Motor neuron (in vitro differentiated cells): ENCODE results near the gene GARIN5B. TPM values are rescaled to one million over a fixed set of nuclear protein-coding genes. Genes with fewer than 3 reads are reported as not detected.
A peak's percentile ranks its signal among the peaks of the same experiment; 100 is the strongest.
"Not testable (repeated sequence)": the region's sequence is repeated elsewhere in the genome, so short reads cannot be mapped to it uniquely, and the experiment has no call there.

Experiments
- ATAC-seq, 8 experiments: fragments of 200-7000 bp; cut with Tn5 transposase; replicated peaks in 6 of 8; 2 replicates each; pipeline ENCODE4 v1.8.0; 2021; ENCODE audit warnings: mild to moderate bottlenecking in 8 of 8, moderate library complexity in 8 of 8
- H3K27ac ChIP-seq, 2 donors: fragments of 250-450 bp; sonication (Bioruptor Pico); 2 replicates each; pipeline ENCODE4 v1.9.0; 2021; ENCODE audit warnings: antibody characterized with exemption in 2 of 2, mild to moderate bottlenecking in 2 of 2, moderate library complexity in 1 of 2
- H3K4me1 ChIP-seq, 2 donors: fragments of 250-450 bp; sonication (Bioruptor Pico); replicated peaks in 1 of 2; 2 replicates each; pipeline ENCODE4 v1.6.1; 2021; ENCODE audit warnings: antibody characterized with exemption in 2 of 2, mild to moderate bottlenecking in 2 of 2, moderate library complexity in 1 of 2
- H3K4me3 ChIP-seq, 5 donors: fragments of 250-450 bp; sonication (Bioruptor Pico); 2 replicates each; pipeline ENCODE4 v1.9.0; 2021; ENCODE audit warnings: antibody characterized with exemption in 5 of 5, mild to moderate bottlenecking in 5 of 5, moderate library complexity in 4 of 5
- WGBS, 10 experiments: fragments of 450-650 bp; shearing (Covaris generic); methylation state at CpG; one replicate each; pipeline ENCODE4 v1.0.0; 2022; 5-methylcytosine and 5-hydroxymethylcytosine counted together
- in situ Hi-C, 9 experiments: fragments of 400-800 bp; cut with MboI; loops; one replicate each; pipeline ENCODE4 v1.15.0; 2021; ENCODE audit warnings: low sequenced_read_pairs in 9 of 9, low pct_unique_long_range_greater_than_20kb in 2 of 9; ENCODE audit not compliant: unreplicated experiment in 9 of 9
- total RNA-seq, 8 experiments: library from RNA; unstranded; fragments of 300-600 nt; gene quantifications; 2 replicates each; pipeline versions ENCODE4 v1.2.3 to v1.2.4, GENCODE V29; 2022

Gene GARIN5B
- total RNA-seq: under 1 TPM in 6 of 8 experiments, not detected in 2; 0.05 to 0.71 (median 0.14) TPM

- peaks cover 10 to 14% of the 10 kb centered on the region in 2 donors for H3K4me1 ChIP-seq
- no peak within 1 kb of the TSS for H3K4me3 ChIP-seq
- H3K27ac ChIP-seq: no peak within 1 kb of the TSS
- 71 to 89% (median 78%) methylated on average over 3 to 5 of the region's 27 CpGs; no CpG with 5 or more reads in 7 of the 10 experiments for WGBS, 10 experiments
- ATAC-seq: peak in 5 of 8 experiments; percentile 51 to 91 (median 77)
- in situ Hi-C loops: no loop called here
Measured at GRCh38 chr19:55362990-55363716, at the start of gene GARIN5B. Gene GARIN5B (minus strand): TSS chr19:55363260. CDS start chr19:55363066, 194 bp downstream.

- in situ Hi-C loops: loop anchor here in 5 of 9 experiments (25.0 kb wide), 1 partner anchor 273 kb away; the partner anchor contains the start of gene TNNT1 (in 5 of the 5)
- WGBS, 10 experiments: 67 to 100% (median 82%) methylated on average over 2 of the region's 2 CpGs; no CpG with 5 or more reads in 4 of the 10 experiments
- Histone ChIP-seq H3K4me3 (no peak overlapping the region), H3K27ac (no peak overlapping the region), H3K4me1 (peaks cover 17% of the 10 kb centered on the region in 2 donors)
- no peak for ATAC-seq
Measured at GRCh38 chr19:55410168-55410567, 47.1 kb upstream of the GARIN5B start.

- in situ Hi-C loops: loop anchor here in 5 of 9 experiments (25.0 kb wide), 1 partner anchor 272 kb away; the partner anchor contains the start of gene TNNT1 (in 5 of the 5)
- 83 to 100% (median 95%) methylated on average over 1 to 7 of the region's 8 CpGs for WGBS, 10 experiments
- H3K4me3 ChIP-seq, ATAC-seq: not testable (repeated sequence)
- peak overlapping the region in 1 of 2 donors; percentile 96 for H3K27ac ChIP-seq
- peaks cover 17% of the 10 kb centered on the region in 2 donors for H3K4me1 ChIP-seq
Measured at GRCh38 chr19:55409179-55409578, 46.1 kb upstream of the GARIN5B start.

DNA sequence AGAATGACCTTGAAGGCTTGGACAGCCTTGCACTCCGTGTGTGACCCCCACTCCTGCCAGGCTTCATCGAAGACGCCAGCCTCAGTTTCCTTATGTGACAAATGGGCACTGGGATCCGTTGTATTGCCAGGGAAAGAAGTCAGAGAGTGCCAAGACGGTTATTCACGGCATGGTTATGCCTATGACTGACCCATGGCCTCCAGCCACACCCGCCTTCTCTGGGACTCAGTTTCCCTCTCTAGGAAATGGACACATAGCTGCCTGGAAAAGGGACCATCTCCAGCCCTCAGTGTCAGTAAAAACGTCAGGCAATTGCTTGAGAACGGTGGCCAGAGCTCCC is 45.4 kb upstream of the GARIN5B start:
- in situ Hi-C loops: loop anchor here in 5 of 9 experiments (25.0 kb wide), 1 partner anchor 271 kb away; the partner anchor contains the start of gene TNNT1 (in 5 of the 5)
- 0 to 100% (median 66%) methylated on average over 1 to 5 of the region's 9 CpGs; no CpG with 5 or more reads in 2 of the 10 experiments for WGBS, 10 experiments

GRCh38 chr19:55407800-55408532 is 44.9 kb upstream of the GARIN5B start:
- peak overlapping the region; percentile 72 to 91 (median 75) for H3K4me3 ChIP-seq
- in situ Hi-C loops: loop anchor here in 5 of 9 experiments (25.0 kb wide), 1 partner anchor 271 kb away; the partner anchor contains the start of gene TNNT1 (in 5 of the 5)
- 0 to 7% (median 0%) methylated on average over 1 to 10 of the region's 72 CpGs; no CpG with 5 or more reads in 2 of the 10 experiments for WGBS, 10 experiments
- peaks cover 17% of the 10 kb centered on the region in 2 donors for H3K4me1 ChIP-seq
- ATAC-seq: peak; percentile 87 to 93 (median 92)
- peak overlapping the region; percentile 97 to 99 for H3K27ac ChIP-seq

More for the DNA sequence above, 45.4 kb upstream of the GARIN5B start:
- Histone ChIP-seq H3K4me3 (peak overlapping the region; percentile 15 to 23 (median 18)), H3K4me1 (peaks cover 17% of the 10 kb centered on the region in 2 donors), H3K27ac (peak overlapping the region; percentile 96)
- no peak for ATAC-seq

- peak within 1 kb of the TSS; percentile 97 to 99 for H3K27ac ChIP-seq
Measured at GRCh38 chr19:55407550-55407799, 44.4 kb upstream of the GARIN5B start, which contains the start of gene UBE2S. Gene UBE2S (minus strand): TSS chr19:55407788. CDS start chr19:55407589, 199 bp downstream.

GRCh38 chr19:55406826-55407549 is 43.9 kb upstream of the GARIN5B start:
- ATAC-seq: peak in 3 of 8 experiments; percentile 3 to 24 (median 23)
- Histone ChIP-seq H3K4me3 (peak overlapping the region; percentile 72 to 91 (median 75)), H3K27ac (peak overlapping the region; percentile 97 to 99), H3K4me1 (peaks cover 17% of the 10 kb centered on the region in 2 donors)
- in situ Hi-C loops: loop anchor here in 5 of 9 experiments (25.0 kb wide), 1 partner anchor 270 kb away; the partner anchor contains the start of gene TNNT1 (in 5 of the 5)
- WGBS, 10 experiments: no CpG with 5 or more reads among the region's 35 CpGs

More at GRCh38 chr19:55407550-55407799, 44.4 kb upstream of the GARIN5B start, which contains the start of gene UBE2S:
- in situ Hi-C loops: loop anchor here in 5 of 9 experiments (25.0 kb wide), 1 partner anchor 270 kb away; the partner anchor contains the start of gene TNNT1 (in 5 of the 5)
- peak within 1 kb of the TSS; percentile 72 to 91 (median 75) for H3K4me3 ChIP-seq
- ATAC-seq: not testable (repeated sequence)
- no CpG with 5 or more reads among the region's 36 CpGs for WGBS, 10 experiments
- H3K4me1 ChIP-seq: peaks cover 17% of the 10 kb centered on the region in 2 donors

DNA sequence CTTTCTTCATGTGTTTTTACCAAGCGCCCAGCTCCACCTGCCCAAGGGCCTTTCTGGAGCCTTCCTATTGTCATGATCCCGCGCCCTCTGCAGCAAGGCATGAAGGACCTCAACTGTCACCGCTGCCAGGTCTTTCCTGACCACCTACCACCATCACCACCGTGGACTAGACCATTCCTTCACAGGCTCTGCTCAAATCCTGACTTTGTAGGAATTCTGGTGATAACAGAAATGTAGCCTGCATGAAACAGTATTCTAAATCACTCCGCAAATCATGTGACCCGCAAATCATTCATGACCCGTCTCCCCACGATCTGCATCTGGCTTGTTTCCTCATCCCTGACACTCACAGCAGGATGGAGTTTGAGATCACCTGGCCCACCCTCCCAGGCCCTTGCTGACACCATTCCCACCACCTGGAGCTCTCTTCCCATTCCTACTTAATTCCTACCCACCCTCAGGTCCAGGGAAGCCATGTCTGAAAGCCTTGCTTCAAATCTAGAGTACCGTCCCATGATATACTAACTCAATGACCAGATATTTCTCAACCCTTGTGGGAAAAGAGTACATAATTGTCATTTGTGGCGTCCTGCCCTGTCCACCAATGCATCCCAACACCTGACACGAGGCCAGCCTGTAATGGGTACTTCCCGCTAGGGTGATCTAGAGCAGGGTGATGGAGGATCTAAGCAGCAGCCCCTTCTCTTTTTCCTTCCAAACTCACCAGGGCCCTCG is 43.2 kb upstream of the GARIN5B start:
- Histone ChIP-seq H3K27ac (peak overlapping the region in 1 of 2 donors; percentile 97), H3K4me3 (peak overlapping the region; percentile 72 to 91 (median 75)), H3K4me1 (peaks cover 17% of the 10 kb centered on the region in 2 donors)
- no peak for ATAC-seq
- in situ Hi-C loops: loop anchor here in 5 of 9 experiments (25.0 kb wide), 1 partner anchor 269 kb away; the partner anchor contains the start of gene TNNT1 (in 5 of the 5)
- WGBS, 10 experiments: 40 to 81% (median 68%) methylated on average over 1 to 6 of the region's 14 CpGs; no CpG with 5 or more reads in 4 of the 10 experiments

DNA sequence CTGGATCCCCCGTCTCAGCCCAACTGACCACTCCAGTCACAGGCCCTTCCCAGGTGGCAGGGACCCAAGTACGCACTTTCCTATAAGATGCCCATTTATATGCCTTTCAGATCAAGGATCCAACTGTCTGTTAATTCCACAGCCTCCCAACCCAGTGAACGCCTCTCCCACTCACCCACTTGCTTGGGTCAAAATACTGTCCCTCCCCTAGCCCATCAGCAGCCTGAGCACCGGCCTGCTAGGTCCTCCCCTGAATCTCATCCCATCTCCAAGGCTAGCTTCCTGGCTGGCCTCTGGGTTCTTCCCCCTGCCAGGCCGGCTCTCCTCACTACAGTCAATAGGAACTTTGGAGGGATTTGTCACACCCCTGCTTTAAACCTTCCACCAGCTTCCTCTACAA is 42.6 kb upstream of the GARIN5B start:
- peak overlapping the region in 2 of 5 donors; percentile 75 to 85 for H3K4me3 ChIP-seq
- H3K4me1 ChIP-seq: peaks cover 17% of the 10 kb centered on the region in 2 donors
- no peak for ATAC-seq
- WGBS, 10 experiments: 70 to 100% (median 88%) methylated on average over 1 to 3 of the region's 5 CpGs; no CpG with 5 or more reads in 7 of the 10 experiments
- in situ Hi-C loops: loop anchor here in 5 of 9 experiments (25.0 kb wide), 1 partner anchor 268 kb away; the partner anchor contains the start of gene TNNT1 (in 5 of the 5)
- no peak overlapping the region for H3K27ac ChIP-seq

DNA sequence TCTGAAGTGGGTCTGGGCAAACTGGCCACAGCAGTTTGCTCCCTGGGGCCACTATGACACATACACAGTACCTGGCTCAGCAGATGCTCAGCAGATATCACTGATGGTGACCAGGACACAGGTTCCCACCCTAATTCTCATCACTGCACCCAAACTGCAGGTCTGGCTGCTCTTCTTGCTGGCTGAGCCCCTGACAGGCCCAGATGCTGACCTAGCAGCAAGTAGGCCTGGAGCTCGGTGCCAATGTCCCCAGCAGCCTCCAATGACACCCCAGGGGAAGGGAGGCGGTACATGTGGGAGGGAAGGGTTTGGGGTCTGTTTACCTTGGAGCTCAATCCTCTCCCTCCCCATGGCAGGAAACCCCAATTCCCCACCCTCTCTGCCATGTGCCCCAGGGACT is 39.4 kb upstream of the GARIN5B start:
- no peak overlapping the region for H3K27ac ChIP-seq
- peaks cover 10 to 11% of the 10 kb centered on the region in 2 donors for H3K4me1 ChIP-seq
- ATAC-seq: no peak
- in situ Hi-C loops: loop anchor here in 5 of 9 experiments (25.0 kb wide), 1 partner anchor 265 kb away; the partner anchor contains the start of gene TNNT1 (in 5 of the 5)
- H3K4me3 ChIP-seq: no peak overlapping the region
- WGBS, 10 experiments: no CpG with 5 or more reads among the region's 2 CpGs

DNA sequence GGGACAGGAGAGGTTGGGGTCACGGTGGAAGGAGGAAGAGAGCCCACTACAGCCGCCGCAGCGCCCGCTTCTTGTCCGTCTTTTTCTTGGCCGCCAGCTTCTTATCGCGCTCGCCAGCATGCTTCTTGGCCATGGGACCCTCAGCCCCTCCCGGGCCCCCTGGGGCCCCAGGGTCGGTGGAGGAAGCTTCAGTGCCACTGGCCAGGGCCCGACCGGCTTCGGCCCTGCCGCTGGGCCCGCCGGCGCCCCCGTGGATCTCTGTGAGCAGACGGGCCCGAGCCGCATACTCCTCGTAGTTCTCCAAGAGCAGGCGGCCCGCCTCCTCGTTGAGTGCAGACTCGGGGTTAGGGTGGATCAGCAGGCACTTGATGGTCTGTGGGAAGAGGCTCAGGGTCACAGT is 38.3 kb upstream of the GARIN5B start:
- not testable (repeated sequence) for H3K4me3 ChIP-seq, H3K4me1 ChIP-seq, H3K27ac ChIP-seq
- in situ Hi-C loops: loop anchor here in 5 of 9 experiments (25.0 kb wide), 1 partner anchor 264 kb away; the partner anchor contains the start of gene TNNT1 (in 5 of the 5)
- no CpG with 5 or more reads among the region's 28 CpGs for WGBS, 10 experiments
- ATAC-seq: peak in 5 of 8 experiments; percentile 8 to 29 (median 20)
